MM.1S (cell line): ENCODE results near the gene CYB5R4.

Experiments
- CTCF ChIP-seq: fragments of 300-600 bp; sonication (generic); IDR thresholded peaks from 2 replicates; pipeline ENCODE4 v1.5.1; 2016; ENCODE audit warnings: antibody characterized with exemption, low read length, mixed read lengths
- EZH2 ChIP-seq: fragments of 300-600 bp; sonication (generic); optimal IDR thresholded peaks from 2 replicates; pipeline ENCODE3; 2017; ENCODE audit warnings: low read depth, mild to moderate bottlenecking, antibody characterized with exemption, low read length, mixed read lengths

GRCh38 chr6:83849127-83849526, 10.4 kb upstream of the CYB5R4 start:
- TF ChIP-seq CTCF (no peak), EZH2 (no peak)
